NCI-H2171 (cell line): ENCODE measurements around the gene DNAJC3.
"Not testable (repeated sequence)": the region's sequence is repeated elsewhere in the genome, so short reads cannot be mapped to it uniquely, and the experiment has no call there.

Experiments
- DNase-seq: peaks from one replicate; lab custom pipeline; 2025; lab: John Stamatoyannopoulos, UW

Gene DNAJC3

DNA sequence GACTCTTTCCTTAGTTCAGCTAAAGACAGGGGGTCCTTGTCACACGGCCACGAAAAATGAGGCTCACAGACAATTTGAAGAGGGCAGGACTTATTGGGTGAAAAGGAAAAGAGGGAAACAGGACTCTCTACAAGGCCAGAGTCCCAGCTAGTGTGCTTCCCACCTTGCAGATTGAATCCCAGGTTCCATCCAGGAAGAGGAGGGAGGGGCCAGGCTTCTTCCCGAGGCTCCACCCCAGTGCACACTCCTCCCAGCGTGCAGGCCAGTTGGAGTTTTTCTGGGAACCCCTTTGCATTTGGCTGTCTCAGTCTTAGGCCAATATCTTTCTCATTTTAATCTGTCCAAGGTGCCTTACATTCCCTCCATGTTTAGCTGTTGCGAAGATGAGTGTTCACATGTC, 106.8 kb downstream of the DNAJC3 start:
- DNase-seq = no peak

DNA sequence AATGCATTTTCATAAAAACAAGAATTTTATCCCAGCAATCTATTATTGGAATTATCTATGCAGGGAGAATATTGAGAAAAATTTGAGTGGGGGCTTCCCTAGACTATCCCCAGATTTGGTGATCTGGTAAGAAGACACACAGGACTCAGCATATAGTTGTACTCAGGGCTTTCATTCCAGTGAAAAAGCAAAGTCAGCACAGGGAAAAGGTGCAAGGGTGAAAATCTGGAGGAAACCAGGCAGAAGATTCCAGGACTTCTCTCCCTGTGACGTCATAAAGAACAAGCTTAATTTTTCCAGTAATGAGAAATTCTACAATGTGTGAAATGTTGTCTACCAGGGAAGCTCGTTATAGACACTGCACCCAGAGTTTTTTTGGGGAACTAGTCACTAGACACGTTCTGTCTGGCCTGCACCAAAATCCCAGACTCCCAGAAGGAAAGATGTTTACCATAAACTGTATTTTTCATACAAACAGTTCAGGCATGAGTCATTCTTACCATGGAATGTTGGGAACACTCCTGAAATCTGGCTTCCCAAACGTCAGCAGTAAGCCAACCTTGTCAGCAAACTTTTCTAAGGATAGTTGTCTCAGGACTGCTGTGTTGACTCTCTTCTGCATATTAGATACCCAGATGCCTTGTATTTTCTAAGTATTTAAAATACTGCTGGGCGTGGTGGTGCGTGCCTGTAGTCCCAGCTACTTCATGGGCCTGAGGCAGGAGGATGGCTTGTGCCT, 107.4 kb downstream of the DNAJC3 start:
- DNase-seq = no peak

DNA sequence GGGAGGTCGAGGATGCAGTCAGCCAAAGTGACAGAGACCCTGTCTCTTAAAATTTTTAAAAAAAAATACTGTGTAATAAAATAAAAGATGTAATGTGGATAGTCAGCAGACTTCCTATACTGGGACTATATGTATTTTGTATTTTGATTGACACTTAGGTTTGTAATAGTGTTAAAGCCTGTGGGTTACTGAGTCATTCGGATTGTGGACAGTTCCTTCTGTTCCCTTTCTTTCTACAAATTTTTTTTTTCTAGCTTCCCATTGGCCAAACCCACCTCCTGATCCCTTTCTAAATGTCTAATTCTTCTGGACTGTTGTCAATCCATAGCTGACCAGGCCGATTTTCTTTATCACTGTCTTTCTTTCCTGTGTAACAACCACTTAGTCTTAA, 108.0 kb downstream of the DNAJC3 start:
- no peak for DNase-seq

DNA sequence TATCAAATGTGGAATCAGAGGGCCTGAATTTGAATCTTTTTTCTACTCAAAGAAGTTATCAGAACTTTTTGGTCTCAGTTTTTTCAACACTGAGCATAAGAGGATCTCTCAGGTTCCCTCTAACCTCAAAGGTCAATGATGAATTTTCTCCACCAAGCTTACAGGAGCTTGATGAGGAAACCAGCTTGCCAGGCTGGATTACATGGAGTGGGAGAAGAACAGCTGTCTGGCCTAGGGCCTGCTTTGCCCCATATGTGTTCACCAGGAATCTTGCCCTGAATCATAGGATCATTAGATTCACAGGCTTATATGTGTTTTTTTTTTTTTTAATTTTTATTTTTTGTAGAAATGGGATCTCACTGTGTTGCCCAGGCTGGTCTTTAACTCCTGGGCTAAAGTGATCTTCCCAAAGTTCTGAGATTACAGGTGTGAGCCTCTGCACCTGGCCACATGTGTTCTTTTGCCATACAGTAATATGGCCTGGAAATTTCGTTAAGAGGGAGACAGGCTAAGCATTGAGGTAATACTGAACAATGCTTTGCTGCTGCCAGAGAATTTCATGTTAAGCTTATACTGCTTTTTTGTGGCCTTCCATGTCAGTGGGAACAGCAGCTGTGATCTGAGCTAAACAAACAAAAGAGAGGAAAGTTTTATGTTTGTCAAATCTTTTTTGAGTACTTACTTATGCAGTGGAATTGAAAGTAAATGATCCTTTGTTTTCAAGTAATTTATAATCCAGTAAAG, 110.6 kb downstream of the DNAJC3 start:
- DNase-seq = no peak

DNA sequence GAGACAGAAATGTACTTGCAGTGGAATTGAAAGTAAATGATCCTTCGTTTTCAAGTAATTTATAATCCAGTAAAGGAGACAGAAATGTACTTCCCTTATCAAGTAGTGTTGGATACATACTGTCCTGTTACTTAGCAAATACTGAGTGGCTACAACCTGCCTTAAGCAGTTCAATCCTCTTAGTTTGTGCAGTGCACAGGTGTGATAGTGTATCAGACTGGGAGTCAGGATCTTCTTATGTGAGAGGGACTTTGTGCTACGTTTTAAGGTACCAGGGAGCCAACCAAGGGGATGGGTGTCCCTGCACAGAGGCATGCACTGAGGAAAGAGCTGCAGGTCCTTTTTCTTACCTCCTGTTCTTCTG, 111.1 kb downstream of the DNAJC3 start:
- no peak for DNase-seq

DNA sequence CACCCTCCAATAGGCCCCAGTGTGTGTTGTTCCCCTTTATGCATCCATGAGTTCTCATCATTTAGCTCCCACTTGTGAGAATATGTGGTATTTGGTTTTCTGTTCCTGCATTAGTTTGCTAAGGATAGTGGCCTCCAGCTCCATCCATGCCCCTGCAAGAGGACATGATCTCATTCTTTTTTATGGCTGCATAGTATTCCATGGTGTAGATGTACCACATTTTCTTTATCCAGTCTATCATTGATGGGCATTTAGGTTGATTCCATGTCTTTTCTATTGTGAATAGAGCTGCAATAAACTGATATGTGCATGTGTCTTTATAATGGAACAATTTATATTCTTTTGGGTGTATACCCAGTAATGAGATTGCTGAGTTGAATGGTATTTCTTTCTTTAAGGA, 112.4 kb downstream of the DNAJC3 start:
- not testable (repeated sequence) for DNase-seq

DNA sequence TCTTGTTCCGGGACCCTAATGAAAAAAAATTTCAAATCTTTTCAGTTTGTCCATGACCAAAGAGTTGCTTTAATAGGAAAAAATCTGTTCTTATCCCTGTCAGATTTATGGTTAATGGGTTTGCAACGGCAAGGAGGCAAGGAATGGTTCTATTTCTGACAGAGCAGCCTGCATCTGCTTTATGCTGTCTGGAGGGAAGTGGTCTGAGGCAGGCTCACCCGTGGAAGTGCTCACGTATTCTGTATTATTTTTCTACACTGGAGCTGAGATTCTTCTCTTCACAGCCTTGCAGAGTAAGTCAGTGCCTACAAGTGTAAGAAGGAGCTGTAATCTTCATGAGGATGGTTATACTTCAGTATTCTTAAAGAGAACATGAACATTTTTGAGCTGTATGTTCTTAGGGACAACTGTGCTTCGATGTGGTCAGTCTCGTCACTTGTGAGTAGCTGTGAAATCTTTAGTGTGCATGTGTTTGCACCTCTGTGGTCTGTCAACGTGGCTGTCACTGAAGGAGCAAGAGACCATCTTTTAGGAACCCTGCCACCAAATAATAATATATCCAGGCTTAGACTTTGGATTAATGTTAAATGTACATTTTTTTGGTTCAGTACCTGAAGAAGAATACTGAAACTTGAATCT, 114.3 kb downstream of the DNAJC3 start:
- DNase-seq = no peak

DNA sequence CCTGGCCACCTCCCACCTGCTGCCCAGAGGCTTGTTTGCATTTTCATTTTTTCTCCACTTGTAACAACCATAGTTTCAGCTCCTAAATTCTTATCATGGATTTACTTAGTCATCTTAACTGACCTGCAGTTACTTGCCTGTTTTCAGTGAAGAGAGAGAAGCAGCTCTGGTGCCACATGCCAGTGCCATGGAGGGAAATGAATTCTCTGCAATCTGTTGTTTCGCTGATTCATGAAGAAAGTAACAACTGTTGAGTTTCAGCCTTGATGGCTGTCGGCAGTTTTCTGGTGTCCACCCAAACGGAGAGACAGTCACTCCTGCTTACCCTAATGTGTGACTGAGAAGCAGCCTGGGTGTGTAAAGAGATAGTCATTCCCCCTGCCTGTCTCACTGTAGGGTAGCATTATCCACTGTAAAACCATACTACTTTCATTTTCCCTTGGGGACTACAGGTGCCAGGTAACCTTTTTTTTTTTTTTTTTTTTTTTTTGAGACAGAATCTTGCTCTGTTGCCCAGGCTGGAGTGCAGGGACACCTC, 116.1 kb downstream of the DNAJC3 start:
- DNase-seq = no peak

DNA sequence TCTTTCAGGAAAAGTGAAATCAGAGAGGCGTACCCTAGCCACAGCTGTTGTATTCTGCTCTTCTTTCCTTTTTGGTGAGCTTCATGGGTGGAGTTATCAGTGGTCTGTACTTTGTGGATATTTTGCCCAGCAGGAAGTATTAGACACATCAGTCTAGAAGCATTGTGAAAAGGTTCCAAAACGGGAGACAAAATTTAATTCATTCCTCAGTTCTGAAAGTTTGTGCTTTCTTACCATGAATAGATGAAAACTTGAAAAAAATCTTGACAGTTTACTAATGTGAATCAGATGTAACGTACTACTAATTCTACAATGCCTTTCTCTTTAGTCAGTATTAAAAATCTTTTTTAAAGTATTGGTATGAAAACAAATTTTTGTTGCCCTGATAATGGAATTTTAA, 116.8 kb downstream of the DNAJC3 start:
- DNase-seq = no peak

DNA sequence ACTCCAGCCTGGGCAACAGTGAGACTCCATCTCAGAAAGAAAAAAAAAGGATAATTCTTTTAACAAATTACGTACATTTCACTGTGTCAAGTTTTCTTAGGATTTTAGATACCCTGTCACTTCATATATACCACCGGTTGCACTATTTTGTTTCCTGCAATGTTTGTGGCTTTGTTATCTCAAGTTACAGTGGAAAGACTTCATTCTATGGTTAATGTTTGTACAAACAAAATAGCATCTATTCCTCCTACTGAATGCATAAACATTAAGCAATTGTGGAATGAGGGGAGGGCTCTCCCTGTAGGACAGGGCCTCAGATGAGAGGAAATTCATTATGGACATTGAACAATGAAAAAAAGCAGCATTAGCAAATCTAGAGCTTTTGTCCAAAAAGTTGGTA, 120.1 kb downstream of the DNAJC3 start:
- no peak for DNase-seq

DNA sequence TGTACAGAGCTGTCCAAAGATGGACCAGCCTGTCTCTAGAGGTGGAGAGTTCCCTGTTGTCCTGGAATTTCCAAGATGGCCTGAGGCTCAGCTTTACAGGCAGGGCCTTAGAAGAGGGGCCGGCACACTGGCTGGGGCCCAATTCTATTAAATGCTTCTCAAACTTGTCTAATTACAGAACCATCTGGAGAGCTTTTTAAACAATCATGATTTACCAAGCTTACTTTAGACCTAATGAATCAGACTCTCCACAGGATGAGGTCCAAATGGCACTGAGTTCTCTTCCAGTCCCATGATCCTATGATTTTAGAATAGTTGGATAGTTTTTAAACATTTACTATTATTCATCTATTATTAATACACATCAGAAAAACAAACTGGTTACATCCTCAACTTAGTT, 123.5 kb downstream of the DNAJC3 start:
- DNase-seq = no peak

DNA sequence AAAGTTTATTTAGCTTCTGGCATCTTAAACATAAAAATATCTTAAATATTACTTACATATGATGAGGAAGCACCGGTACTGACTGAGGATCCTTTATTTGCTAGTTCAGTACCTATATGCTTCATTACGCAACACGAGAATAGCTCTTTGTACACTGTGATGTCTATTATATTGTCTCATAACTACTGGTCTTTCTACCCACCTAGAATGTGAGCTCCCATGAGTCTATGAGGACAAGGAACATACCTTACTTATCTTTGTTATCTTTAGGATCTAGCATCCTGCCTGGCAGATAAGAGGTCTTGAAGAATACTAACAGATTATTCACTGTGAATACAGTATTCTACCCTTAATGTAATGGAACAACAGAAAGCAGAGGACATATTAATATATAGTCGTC, 124.9 kb downstream of the DNAJC3 start:
- no peak for DNase-seq

DNA sequence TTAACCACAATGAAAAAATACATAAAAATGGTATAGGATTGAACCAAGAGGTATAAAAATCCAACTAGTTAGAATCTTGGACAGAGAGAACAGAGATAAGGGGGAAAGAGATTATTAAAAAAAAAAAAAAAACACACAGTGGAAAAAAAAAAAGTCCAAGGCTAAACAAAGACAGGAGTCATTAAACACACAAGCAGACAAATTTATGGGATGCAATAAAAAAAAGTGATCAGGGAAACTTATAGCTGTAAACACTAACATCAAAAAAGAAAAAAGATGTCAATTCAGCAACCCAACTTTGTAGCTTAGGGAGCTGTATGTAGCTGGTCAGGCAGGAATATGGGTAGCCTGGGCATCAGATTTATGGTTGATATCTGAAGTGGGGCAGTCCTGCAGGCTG, 129.0 kb downstream of the DNAJC3 start:
- DNase-seq = no peak

DNA sequence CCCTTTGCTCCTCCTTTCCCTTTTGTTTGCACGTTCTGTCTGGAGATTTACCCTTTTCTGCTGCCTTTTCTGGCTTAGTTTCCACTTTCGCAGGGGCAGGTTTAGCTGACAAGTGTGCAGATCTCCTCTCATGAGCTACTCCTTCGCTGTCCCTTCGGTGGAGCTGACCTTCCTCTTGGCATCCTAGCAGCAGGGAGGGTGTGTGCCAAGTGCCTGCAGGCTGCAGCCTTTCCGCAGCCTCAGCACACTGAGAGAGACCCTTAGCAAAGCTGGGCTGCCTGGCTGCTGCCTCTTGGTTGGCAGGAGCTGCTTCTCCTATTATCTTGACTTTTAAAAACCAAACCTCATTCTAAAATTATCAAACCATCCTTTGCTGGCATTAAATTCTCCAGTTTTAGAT, 132.5 kb downstream of the DNAJC3 start:
- DNase-seq = no peak

DNA sequence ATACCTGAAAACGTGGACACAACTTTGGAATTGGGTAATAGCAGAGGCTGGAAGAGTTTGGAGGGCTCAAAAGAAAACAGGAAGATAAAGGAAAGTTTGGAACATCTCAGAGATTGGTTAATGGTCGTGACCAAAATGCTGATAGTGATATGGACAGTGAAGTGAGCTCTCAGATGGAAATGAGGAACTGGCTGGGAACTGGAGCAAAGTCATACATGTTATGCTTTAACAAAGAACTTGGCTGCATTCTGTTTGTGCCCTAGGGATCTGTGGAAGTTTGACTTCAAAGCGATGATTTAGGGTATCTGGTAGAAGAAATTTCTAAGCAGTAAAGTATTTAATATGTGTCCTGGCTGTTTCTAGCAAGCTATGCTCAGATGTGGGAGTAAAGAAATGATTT, 136.2 kb downstream of the DNAJC3 start:
- DNase-seq = no peak

DNA sequence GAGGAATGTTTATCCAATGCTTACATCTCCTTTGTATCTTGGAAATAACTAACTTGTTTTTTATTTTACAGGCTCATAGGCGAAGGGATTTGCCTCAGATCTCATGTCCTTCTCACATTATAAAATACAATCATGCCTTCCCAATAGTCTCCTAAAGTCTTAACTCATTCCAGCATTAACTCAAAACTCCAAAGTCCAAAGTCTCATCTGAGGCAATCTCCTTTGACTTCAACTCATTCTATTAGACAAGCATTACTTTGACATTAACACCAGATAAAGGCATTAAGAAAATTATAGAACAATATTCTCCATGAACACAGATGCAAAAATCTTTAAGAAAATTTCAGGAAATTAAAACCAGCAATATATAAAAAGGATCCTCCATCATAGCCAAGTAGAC, 137.6 kb downstream of the DNAJC3 start:
- DNase-seq = no peak

DNA sequence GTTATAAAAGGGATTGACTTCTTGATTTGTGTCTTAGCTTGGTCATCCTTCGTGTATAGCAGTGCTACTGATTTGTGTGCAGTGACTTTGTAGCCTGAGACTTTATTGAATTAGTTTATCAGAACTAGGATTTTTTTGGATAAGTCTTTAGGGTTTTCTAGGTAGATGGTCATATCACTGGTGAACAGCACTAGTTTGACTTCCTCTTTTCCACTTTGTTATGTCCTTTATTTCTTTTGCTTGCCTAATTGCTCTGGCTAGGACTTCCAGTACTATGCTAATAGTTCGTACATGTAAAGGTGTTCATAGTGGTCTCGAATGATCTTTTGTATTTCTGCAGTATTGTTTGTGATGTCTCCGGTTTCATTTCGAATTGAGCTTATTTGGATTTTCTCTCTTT, 145.4 kb downstream of the DNAJC3 start:
- DNase-seq = no peak

DNA sequence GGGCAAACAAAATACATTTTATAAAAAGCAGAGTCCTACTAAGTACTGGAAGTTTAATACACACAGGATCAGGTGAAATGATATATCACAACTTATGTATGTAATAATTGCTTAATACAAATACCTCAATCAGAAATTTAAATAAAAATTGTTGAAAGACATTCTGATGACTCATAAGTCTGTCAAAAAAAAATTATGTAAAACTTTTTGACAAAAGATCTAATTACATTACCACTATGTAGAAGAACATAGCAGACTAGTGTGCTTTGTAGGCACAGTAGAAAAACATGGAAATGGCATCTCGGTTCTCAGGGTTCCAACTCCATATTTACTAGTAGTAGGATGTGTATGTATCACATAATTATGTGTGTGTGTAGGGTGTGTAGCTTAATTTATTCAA, 156.2 kb downstream of the DNAJC3 start:
- no peak for DNase-seq

DNA sequence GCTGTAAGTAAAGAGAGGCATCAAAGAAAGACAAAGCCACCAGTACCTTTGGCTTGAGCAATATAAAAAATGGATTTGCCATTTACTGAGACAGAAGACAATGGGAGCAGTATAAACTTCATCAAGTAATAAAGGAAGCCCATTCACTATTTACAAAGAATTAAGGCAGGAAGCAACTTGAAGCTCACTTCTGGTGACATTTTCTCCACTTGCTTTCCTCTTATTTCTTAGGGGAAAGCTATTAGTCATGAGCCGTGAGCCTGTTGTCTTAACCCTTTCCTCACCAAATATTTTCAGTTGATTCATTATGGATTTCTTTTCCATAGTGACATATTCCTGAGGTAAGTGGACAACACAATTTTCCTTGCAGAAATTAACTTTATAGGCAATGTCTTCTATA, 156.8 kb downstream of the DNAJC3 start:
- DNase-seq = no peak

DNA sequence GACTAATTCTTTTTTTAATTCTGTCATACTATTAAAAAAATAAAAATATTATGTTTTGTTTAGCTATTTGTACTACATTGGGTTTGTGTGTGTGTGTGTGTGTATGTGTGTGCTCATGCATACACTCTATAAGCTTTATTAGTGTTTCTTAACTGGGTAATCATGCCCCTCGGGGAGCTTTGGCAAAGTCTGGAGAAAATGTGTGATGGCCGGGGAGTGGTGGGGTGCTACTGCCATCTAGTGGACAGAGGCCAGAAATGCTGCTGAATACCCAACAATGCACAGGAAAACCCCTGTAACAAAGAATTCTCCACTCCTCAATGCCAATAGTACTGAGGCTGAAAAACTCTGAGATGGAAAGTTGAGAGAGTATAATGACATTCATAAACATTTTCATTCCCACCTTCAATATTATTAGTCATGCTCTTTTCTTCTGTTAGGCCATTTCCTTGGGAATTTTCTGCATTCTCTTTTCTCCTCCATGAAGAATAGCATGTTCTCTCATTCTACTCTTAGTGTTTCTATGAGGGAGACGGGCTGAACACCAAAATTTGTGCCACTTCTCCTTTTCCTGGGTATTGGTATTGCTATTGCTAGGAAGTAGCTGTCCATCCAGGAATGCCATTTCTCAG, 157.3 kb downstream of the DNAJC3 start:
- DNase-seq = peak; percentile 39

DNA sequence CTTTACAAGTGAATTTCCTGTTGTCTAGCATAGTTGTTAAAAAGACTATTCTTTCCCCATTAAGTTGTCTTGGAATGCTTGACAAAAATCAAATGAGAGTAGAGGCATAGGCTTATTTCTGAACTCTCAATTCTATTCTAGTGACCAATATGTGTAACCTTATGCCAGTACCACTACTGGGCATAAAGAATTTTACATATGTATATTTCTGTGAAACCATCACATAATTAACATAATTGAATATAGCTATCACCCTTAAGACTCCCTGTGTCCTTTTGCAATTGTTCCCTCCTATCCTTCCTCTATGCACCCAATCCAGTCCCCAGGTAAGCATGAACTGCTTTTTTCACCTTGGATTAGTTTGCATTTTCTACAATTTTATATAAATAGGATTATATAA, 165.0 kb downstream of the DNAJC3 start:
- DNase-seq = no peak

DNA sequence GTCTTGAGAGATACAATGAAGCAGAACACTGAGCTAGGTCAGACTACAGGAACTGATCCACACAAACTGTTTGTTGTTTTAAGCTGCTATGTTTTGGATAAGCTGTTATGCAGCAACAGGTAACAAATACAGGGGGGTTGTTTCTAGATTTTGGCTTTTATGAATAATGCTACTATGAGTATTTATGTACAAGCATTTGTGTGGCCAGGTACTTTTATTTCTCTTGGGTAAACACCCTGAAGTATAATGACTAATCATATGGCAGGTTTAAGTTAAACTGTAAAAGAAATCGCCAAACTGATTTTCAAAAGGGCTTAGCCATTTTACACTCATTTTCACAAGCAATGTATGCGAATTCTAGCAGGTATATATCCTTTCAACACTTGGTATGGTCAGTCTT, 166.0 kb downstream of the DNAJC3 start:
- DNase-seq = no peak
